Esophagus squamous epithelium (tissue), 5 donors: ENCODE results near the gene ZFAND3. TPM values are rescaled to one million over a fixed set of nuclear protein-coding genes. Genes with fewer than 3 reads are reported as not detected.
"Not testable (repeated sequence)": the region's sequence is repeated elsewhere in the genome, so short reads cannot be mapped to it uniquely, and the experiment has no call there.

Experiments used
- DNase-seq: peaks from one replicate; lab custom pipeline; 2025; lab: John Stamatoyannopoulos, UW
- H3K27ac ChIP-seq, 4 donors: fragments of 200-600 bp; sonication (generic); one replicate each; pipeline ENCODE4 v1.5.1; 2016 to 2019; ENCODE audit warnings: mild to moderate bottlenecking in 1 of 4
- H3K27me3 ChIP-seq, 4 donors: fragments of 200-600 bp; sonication (generic); 1 replicate in 3 of 4; 2 replicates in 1 of 4; pipeline versions ENCODE4 v1.5.1 to v1.6.0; 2017 to 2021; ENCODE audit warnings: antibody characterized with exemption in 1 of 4
- H3K36me3 ChIP-seq, 3 donors: fragments of 200-600 bp; sonication (generic); one replicate each; pipeline ENCODE4 v1.5.1; 2016 to 2019
- H3K4me1 ChIP-seq, 3 donors: fragments of 200-600 bp; sonication (generic); one replicate each; pipeline ENCODE4 v1.5.1; 2017 to 2019
- H3K4me3 ChIP-seq, 4 donors: fragments of 200-600 bp; sonication (generic); 1 replicate in 3 of 4; 2 replicates in 1 of 4; pipeline ENCODE4 v1.5.1; 2016 to 2019; ENCODE audit warnings: mild to moderate bottlenecking in 2 of 4, moderate library complexity in 1 of 4
- H3K9me3 ChIP-seq, 3 donors: fragments of 200-600 bp; sonication (generic); one replicate each; pipeline ENCODE4 v1.5.1; 2016 to 2019
- CTCF ChIP-seq, 6 experiments: fragments of 450-650 bp in 4 of 6; fragments of 200-600 bp in 2 of 6; sonication (generic) in 2 of 6; IDR thresholded peaks; one replicate each; pipeline ENCODE4 v1.5.1; 2016 to 2019; ENCODE audit warnings: antibody characterized with exemption in 6 of 6, mild to moderate bottlenecking in 4 of 6, moderate library complexity in 4 of 6
- POLR2A ChIP-seq, 4 donors: fragments of 450-650 bp; IDR thresholded peaks; one replicate each; pipeline ENCODE4 v1.6.1; 2017; ENCODE audit warnings: antibody characterized with exemption in 4 of 4, mild to moderate bottlenecking in 4 of 4, moderate library complexity in 3 of 4
- WGBS, 2 donors: methylation state at CpG; one replicate each; pipeline ENCODE4 v1.1.5; 2018; 5-methylcytosine and 5-hydroxymethylcytosine counted together
- intact Hi-C: fragments of 100-400 bp; cut with DNase I; formaldehyde crosslinking; loops from one replicate; pipeline ENCODE4 v1.15.0; 2022
- total RNA-seq, 4 donors: library from RNA; depleted of rRNA; stranded (reverse); fragments of >200 nt; gene quantifications; one replicate each; pipeline ENCODE4 v1.1.0, GENCODE V29; 2016
- donor health status: DM: yes; HTN: yes; CAD: no.

The ZFAND3 gene
- total RNA-seq, 4 donors from 2014 or later: 15.7 to 23.8 (median 20.9) TPM

- Histone ChIP-seq H3K9me3 (no peaks in the 10 kb centered on the region), H3K4me1 (peaks cover 0 to 15% (median 4%) of the 10 kb centered on the region in 3 donors), H3K36me3 (no peaks in the 10 kb centered on the region), H3K27ac (no peak overlapping the region), H3K4me3 (no peak overlapping the region), H3K27me3 (no peaks in the 10 kb centered on the region)
- intact Hi-C loops: no loop called here
- no peak for DNase-seq
- no peak for TF ChIP-seq POLR2A (IDR thresholded peaks at IDR 0.05)
- no peak for TF ChIP-seq CTCF (IDR thresholded peaks at IDR 0.05)
- WGBS, 2 donors: 64 to 79% methylated on average over 2 of the region's 2 CpGs
Measured at GRCh38 chr6:37952027-37952426, 132.5 kb downstream of the ZFAND3 start.

- no peak for DNase-seq
- H3K4me1 ChIP-seq: peaks cover 0 to 16% (median 0%) of the 10 kb centered on the region in 3 donors
- intact Hi-C loops: no loop called here
Measured at GRCh38 chr6:37954791-37955190, 135.3 kb downstream of the ZFAND3 start.

GRCh38 chr6:37956711-37957275 lies 137.3 kb downstream of the ZFAND3 start:
- intact Hi-C loops: no loop called here
- Histone ChIP-seq H3K4me1 (peaks cover 0 to 16% (median 0%) of the 10 kb centered on the region in 3 donors), H3K36me3 (no peaks in the 10 kb centered on the region), H3K27me3 (no peaks in the 10 kb centered on the region), H3K9me3 (no peaks in the 10 kb centered on the region), H3K4me3 (no peak overlapping the region), H3K27ac (no peak overlapping the region)
- TF ChIP-seq POLR2A (IDR thresholded peaks at IDR 0.05) (no peak), CTCF (IDR thresholded peaks at IDR 0.05) (no peak)
- 57 to 69% methylated on average over 5 of the region's 5 CpGs for WGBS, 2 donors
- DNase-seq: no peak

More at GRCh38 chr6:37954791-37955190, 135.3 kb downstream of the ZFAND3 start:
- Histone ChIP-seq H3K4me3 (no peak overlapping the region), H3K36me3 (no peaks in the 10 kb centered on the region), H3K27me3 (no peaks in the 10 kb centered on the region), H3K27ac (no peak overlapping the region), H3K9me3 (no peaks in the 10 kb centered on the region)
- TF ChIP-seq POLR2A (IDR thresholded peaks at IDR 0.05) (no peak), CTCF (IDR thresholded peaks at IDR 0.05) (no peak)

GRCh38 chr6:37959061-37959460 lies 139.5 kb downstream of the ZFAND3 start:
- intact Hi-C loops: no loop called here
- TF ChIP-seq POLR2A (IDR thresholded peaks at IDR 0.05) (no peak), CTCF (IDR thresholded peaks at IDR 0.05) (no peak)
- 68 to 83% methylated on average over 3 of the region's 3 CpGs for WGBS, 2 donors
- Histone ChIP-seq H3K27me3 (no peaks in the 10 kb centered on the region), H3K4me1 (peaks cover 0 to 6% (median 0%) of the 10 kb centered on the region in 3 donors), H3K27ac (no peak overlapping the region), H3K9me3 (no peaks in the 10 kb centered on the region), H3K4me3 (no peak overlapping the region), H3K36me3 (no peaks in the 10 kb centered on the region)
- DNase-seq: no peak

GRCh38 chr6:37960139-37960935 lies 140.8 kb downstream of the ZFAND3 start:
- 84 to 95% methylated on average over 4 of the region's 4 CpGs for WGBS, 2 donors
- Histone ChIP-seq H3K36me3 (no peaks in the 10 kb centered on the region), H3K4me3 (no peak overlapping the region), H3K4me1 (peaks cover 0 to 9% (median 0%) of the 10 kb centered on the region in 3 donors), H3K9me3 (no peaks in the 10 kb centered on the region), H3K27ac (no peak overlapping the region), H3K27me3 (no peaks in the 10 kb centered on the region)
- intact Hi-C loops: no loop called here
- no peak for DNase-seq
- TF ChIP-seq CTCF (IDR thresholded peaks at IDR 0.05) (no peak), POLR2A (IDR thresholded peaks at IDR 0.05) (no peak)

- DNase-seq, H3K9me3 ChIP-seq, H3K36me3 ChIP-seq, H3K4me3 ChIP-seq, H3K27ac ChIP-seq, intact Hi-C loops, H3K27me3 ChIP-seq: not testable (repeated sequence)
- peaks cover 8 to 25% (median 12%) of the 10 kb centered on the region in 3 donors for H3K4me1 ChIP-seq
- 94 to 95% methylated on average over 17 of the region's 17 CpGs for WGBS, 2 donors
Measured at GRCh38 chr6:37962481-37963080, 143.1 kb downstream of the ZFAND3 start.
